ENCODE results near the gene ELL2.

ELL2 gene

GRCh38 chr5:95989283-95990048 lies 27.8 kb upstream of the ELL2 start:
- TF ChIP-seq, protein P1, sequence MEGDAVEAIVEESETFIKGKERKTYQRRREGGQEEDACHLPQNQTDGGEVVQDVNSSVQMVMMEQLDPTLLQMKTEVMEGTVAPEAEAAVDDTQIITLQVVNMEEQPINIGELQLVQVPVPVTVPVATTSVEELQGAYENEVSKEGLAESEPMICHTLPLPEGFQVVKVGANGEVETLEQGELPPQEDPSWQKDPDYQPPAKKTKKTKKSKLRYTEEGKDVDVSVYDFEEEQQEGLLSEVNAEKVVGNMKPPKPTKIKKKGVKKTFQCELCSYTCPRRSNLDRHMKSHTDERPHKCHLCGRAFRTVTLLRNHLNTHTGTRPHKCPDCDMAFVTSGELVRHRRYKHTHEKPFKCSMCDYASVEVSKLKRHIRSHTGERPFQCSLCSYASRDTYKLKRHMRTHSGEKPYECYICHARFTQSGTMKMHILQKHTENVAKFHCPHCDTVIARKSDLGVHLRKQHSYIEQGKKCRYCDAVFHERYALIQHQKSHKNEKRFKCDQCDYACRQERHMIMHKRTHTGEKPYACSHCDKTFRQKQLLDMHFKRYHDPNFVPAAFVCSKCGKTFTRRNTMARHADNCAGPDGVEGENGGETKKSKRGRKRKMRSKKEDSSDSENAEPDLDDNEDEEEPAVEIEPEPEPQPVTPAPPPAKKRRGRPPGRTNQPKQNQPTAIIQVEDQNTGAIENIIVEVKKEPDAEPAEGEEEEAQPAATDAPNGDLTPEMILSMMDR (IDR thresholded peaks at IDR 0.05) = no peak
- DNase-seq (ENCODE audit: low spot score) = no peak
- H3K4me3 ChIP-seq = no peak overlapping the region
- peak overlapping the region; percentile 32 to 73 for H3K27ac ChIP-seq

DNA sequence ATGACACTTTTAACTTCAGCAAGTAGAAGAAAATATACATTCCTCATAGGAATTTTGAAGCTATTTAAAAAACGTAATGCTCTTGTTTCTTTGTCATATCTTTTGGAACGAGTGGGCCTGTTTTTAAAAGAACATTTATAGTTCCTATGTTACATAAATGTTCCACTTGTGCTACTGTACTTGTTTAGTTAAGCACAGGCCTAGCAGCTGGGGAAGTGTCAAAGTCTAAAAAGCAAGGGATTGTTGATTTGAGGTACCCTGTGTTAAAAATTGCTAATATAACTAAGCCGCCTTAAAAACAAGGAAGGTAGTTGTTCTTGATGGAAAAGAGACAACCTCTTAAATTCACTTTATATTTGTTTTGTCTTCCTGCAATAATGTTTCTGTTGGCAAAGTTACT lies 27.2 kb upstream of the ELL2 start:
- no peak for DNase-seq (ENCODE audit: low spot score)
- peak overlapping the region; percentile 32 to 81 for H3K27ac ChIP-seq

DNA sequence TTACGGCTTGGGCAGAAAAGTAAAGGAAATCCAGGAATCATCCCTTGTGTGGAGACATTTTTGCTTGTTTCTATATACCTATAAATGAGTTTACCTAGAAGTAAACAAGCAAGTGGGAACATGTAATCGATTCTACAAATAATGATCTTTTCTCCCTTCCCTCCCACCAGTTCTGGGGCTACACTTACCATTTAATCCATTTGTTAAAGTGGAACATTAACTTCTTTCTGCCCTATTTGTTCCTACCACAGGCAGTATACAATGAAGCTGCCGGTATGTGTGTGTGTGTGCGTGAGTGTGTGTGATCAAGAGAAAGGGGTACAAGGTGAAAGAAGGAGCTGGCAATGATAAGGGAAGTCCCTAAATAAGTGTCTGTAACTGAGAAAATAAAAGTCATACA lies 26.4 kb upstream of the ELL2 start:
- peak overlapping the region; percentile 32 to 81 for H3K27ac ChIP-seq
- no peak overlapping the region for H3K4me3 ChIP-seq
- DNase-seq (ENCODE audit: low spot score) = no peak
- TF ChIP-seq, protein P1 (IDR thresholded peaks at IDR 0.05) = no peak

More for the DNA sequence above, 27.2 kb upstream of the ELL2 start:
- H3K4me3 ChIP-seq = no peak overlapping the region
- TF ChIP-seq, protein P1 (IDR thresholded peaks at IDR 0.05) = no peak

DNA sequence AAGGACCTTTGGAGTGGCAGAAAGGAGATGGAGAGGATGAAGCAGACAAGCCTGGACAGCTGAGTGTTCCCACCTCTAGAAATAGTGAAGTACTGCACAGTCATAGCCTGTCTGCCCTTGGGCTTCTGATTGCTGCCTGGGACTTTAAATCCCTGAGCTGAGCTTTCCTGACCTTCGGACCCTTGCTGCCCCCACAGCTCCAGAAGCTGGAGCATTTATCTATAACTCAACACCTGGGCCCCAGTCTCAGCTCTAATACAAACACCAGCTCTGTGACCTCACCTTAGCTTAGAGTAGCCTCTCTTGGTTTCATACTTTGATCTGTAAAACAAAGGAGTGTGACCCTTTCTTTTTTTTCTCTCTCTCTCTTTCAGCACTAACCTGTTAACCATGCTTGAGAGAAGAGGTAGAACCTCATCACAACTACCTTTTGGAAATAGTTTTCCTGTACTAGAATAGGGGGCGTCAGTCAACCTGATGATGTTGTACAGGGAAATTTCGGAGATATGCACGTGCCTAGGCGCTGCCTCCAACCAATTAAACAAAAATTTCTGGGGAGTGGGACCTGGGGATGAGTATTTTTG lies 25.4 kb upstream of the ELL2 start:
- DNase-seq (ENCODE audit: low spot score) = no peak
- H3K4me3 ChIP-seq = no peak overlapping the region
- H3K27ac ChIP-seq = peak overlapping the region; percentile 22 to 81
- TF ChIP-seq, protein P1 (IDR thresholded peaks at IDR 0.05) = no peak

DNA sequence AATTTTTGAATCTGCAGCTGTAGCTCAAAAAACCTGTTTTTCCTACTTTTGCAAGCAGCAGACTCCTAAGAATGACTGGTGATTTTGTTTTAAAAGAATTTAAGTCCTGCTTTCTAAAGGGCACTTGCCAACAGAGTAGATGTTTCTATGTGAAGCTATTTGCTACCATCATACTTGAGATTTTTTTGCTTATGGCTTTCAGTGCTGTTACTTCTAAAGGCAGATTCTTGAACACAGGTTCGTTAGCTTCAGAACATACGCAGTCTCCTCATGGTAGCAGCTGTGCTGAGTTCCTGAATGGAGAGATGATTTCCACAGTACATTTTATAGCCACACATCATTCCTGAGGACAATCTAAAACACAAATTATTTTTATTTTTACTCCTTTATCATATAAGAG lies 24.4 kb upstream of the ELL2 start:
- no peak for DNase-seq (ENCODE audit: low spot score)
- H3K4me3 ChIP-seq = peak overlapping the region; percentile 7
- peak overlapping the region; percentile 22 to 81 for H3K27ac ChIP-seq
- TF ChIP-seq, protein P1 (IDR thresholded peaks at IDR 0.05) = no peak

DNA sequence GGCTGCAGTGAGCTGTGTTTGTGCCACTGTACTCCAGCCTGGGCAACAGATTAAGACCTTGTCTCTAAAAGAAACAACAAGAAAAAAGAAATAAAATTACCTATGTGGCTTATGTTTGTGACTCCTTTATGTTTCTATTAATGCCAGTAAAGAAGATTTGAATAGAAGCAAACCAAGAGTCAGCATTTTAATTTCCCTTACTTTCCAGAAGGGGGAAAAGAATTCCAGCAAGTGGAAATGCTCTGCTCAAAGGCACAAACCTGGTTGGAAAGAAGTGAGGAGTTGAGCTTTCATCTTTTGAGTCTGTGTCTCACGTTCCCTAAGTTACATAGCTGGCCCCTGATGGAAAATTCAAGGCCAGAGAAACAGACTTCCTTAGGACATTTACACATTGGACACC lies 23.6 kb upstream of the ELL2 start:
- no peak overlapping the region for H3K4me3 ChIP-seq
- peak overlapping the region; percentile 22 to 81 for H3K27ac ChIP-seq
- TF ChIP-seq, protein P1 (IDR thresholded peaks at IDR 0.05) = no peak

More for the DNA sequence above, 23.6 kb upstream of the ELL2 start:
- DNase-seq (ENCODE audit: low spot score) = no peak

All from coronary artery (tissue), 2 donors.